ENCODE measurements around the gene MYT1. TPM values are rescaled to one million over a fixed set of nuclear protein-coding genes. Genes with fewer than 3 reads are reported as not detected.

MYT1 gene
- total RNA-seq, 1 experiment from 2014 or later, result 2.0 TPM

DNA sequence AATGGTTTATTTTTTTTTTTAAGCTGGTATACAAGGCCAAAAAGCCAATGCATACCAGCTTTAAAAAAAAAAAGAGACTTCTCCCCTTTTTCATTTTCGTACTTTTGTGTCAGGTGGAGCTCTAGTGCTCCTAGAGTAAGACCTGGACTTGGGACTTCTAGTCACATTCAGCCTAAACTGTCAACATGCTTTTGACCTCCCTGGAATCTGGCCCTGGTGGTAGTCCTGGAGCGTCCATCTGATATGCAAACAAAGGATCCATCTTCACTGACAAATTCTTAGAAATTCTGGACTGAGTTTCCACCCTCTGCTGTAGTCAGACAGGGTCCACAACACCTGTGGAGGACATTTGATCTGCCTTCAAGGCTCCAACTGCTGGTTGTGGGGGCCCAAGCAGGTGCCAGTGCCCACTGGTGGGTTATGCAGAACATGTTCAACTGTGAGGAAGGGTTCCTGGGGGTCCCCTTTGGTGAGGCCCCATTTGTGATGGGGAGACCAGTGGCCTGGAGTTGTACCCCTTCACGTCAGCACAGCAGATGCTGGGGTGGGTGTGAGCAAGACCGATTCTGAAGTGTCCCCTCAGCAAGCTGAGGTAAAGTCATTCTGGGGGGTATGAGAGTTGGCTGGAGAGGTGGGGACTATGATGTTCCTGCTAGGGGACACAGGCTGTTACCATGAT lies 78.7 kb downstream of the MYT1 start:
- peaks cover 2% of the 10 kb centered on the region; the same call in 1 of the 2 replicates for H3K36me3 Mint-ChIP-seq

DNA sequence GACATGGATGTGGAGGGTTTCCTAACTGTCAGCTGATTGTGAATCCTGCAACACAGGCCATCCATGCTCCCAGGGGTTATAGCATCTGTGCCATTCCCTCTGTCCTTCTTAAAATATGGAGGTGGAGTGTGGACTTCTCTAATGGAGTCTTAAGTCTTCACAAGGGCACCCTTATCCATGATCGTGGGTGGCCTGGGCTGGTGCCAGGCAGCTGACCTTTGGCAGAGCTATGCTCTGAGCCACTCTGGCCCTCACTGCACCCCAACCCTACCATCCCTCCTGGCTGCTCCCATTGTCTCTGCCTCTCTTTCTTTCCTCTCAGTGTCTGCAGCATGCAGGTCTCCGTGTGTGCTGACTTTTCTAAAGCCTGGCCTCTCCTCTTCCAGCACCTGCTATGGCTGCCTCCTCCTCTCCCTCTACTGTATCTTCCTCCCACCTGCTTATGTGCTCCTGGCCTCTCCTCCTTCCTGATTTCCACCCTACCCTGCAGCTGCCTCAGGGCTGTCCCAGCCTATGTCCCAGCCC lies 80.1 kb downstream of the MYT1 start:
- Mint-ChIP-seq H3K9me3 (peaks cover 5% of the 10 kb centered on the region), H3K4me3 (no peak overlapping the region), H3K36me3 (peaks cover 2% of the 10 kb centered on the region; the same call in 1 of the 2 replicates), H3K27me3 (ENCODE audit: low read depth) (peaks cover 3% of the 10 kb centered on the region; the same call in 1 of the 2 replicates), H3K4me1 (peaks cover 4% of the 10 kb centered on the region; the same call in 1 of the 2 replicates), H3K27ac (no peak overlapping the region)
- CTCF ChIA-PET, result interaction anchor here (2.2 kb wide), 1 partner anchor 21 kb away, joined by 8 read pairs; no protein-coding TSS in a partner anchor
- POLR2A ChIA-PET, result no interaction called here
- ATAC-seq, result no peak
- DNase-seq (ENCODE audit: low spot score), result no peak
- TF ChIP-seq ZNF263 (CRISPR knock-in tag; IDR thresholded peaks at IDR 0.05; ENCODE audit: low read depth) (no peak), FOXJ3 (CRISPR knock-in tag; IDR thresholded peaks at IDR 0.05; ENCODE audit: borderline replicate concordance) (no peak), MYBL2 (CRISPR knock-in tag; IDR thresholded peaks at IDR 0.05) (no peak), ELF4 (CRISPR knock-in tag; IDR thresholded peaks at IDR 0.05; ENCODE audit: low read depth) (no peak), JAZF1 (CRISPR knock-in tag; IDR thresholded peaks at IDR 0.05) (no peak), GABPB1 (CRISPR knock-in tag; IDR thresholded peaks at IDR 0.05) (no peak)
- TF ChIP-seq, protein P1, sequence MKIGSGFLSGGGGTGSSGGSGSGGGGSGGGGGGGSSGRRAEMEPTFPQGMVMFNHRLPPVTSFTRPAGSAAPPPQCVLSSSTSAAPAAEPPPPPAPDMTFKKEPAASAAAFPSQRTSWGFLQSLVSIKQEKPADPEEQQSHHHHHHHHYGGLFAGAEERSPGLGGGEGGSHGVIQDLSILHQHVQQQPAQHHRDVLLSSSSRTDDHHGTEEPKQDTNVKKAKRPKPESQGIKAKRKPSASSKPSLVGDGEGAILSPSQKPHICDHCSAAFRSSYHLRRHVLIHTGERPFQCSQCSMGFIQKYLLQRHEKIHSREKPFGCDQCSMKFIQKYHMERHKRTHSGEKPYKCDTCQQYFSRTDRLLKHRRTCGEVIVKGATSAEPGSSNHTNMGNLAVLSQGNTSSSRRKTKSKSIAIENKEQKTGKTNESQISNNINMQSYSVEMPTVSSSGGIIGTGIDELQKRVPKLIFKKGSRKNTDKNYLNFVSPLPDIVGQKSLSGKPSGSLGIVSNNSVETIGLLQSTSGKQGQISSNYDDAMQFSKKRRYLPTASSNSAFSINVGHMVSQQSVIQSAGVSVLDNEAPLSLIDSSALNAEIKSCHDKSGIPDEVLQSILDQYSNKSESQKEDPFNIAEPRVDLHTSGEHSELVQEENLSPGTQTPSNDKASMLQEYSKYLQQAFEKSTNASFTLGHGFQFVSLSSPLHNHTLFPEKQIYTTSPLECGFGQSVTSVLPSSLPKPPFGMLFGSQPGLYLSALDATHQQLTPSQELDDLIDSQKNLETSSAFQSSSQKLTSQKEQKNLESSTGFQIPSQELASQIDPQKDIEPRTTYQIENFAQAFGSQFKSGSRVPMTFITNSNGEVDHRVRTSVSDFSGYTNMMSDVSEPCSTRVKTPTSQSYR (CRISPR knock-in tag; IDR thresholded peaks at IDR 0.05), result no peak
- TF ChIP-seq, protein P2, sequence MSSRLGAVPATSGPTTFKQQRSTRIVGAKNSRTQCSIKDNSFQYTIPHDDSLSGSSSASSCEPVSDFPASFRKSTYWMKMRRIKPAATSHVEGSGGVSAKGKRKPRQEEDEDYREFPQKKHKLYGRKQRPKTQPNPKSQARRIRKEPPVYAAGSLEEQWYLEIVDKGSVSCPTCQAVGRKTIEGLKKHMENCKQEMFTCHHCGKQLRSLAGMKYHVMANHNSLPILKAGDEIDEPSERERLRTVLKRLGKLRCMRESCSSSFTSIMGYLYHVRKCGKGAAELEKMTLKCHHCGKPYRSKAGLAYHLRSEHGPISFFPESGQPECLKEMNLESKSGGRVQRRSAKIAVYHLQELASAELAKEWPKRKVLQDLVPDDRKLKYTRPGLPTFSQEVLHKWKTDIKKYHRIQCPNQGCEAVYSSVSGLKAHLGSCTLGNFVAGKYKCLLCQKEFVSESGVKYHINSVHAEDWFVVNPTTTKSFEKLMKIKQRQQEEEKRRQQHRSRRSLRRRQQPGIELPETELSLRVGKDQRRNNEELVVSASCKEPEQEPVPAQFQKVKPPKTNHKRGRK (CRISPR knock-in tag; IDR thresholded peaks at IDR 0.05; ENCODE audit: borderline replicate concordance), result no peak
- TF ChIP-seq, protein P3, sequence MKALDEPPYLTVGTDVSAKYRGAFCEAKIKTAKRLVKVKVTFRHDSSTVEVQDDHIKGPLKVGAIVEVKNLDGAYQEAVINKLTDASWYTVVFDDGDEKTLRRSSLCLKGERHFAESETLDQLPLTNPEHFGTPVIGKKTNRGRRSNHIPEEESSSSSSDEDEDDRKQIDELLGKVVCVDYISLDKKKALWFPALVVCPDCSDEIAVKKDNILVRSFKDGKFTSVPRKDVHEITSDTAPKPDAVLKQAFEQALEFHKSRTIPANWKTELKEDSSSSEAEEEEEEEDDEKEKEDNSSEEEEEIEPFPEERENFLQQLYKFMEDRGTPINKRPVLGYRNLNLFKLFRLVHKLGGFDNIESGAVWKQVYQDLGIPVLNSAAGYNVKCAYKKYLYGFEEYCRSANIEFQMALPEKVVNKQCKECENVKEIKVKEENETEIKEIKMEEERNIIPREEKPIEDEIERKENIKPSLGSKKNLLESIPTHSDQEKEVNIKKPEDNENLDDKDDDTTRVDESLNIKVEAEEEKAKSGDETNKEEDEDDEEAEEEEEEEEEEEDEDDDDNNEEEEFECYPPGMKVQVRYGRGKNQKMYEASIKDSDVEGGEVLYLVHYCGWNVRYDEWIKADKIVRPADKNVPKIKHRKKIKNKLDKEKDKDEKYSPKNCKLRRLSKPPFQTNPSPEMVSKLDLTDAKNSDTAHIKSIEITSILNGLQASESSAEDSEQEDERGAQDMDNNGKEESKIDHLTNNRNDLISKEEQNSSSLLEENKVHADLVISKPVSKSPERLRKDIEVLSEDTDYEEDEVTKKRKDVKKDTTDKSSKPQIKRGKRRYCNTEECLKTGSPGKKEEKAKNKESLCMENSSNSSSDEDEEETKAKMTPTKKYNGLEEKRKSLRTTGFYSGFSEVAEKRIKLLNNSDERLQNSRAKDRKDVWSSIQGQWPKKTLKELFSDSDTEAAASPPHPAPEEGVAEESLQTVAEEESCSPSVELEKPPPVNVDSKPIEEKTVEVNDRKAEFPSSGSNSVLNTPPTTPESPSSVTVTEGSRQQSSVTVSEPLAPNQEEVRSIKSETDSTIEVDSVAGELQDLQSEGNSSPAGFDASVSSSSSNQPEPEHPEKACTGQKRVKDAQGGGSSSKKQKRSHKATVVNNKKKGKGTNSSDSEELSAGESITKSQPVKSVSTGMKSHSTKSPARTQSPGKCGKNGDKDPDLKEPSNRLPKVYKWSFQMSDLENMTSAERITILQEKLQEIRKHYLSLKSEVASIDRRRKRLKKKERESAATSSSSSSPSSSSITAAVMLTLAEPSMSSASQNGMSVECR (CRISPR knock-in tag; IDR thresholded peaks at IDR 0.05; ENCODE audit: borderline replicate concordance), result no peak
- TF ChIP-seq, protein P4, sequence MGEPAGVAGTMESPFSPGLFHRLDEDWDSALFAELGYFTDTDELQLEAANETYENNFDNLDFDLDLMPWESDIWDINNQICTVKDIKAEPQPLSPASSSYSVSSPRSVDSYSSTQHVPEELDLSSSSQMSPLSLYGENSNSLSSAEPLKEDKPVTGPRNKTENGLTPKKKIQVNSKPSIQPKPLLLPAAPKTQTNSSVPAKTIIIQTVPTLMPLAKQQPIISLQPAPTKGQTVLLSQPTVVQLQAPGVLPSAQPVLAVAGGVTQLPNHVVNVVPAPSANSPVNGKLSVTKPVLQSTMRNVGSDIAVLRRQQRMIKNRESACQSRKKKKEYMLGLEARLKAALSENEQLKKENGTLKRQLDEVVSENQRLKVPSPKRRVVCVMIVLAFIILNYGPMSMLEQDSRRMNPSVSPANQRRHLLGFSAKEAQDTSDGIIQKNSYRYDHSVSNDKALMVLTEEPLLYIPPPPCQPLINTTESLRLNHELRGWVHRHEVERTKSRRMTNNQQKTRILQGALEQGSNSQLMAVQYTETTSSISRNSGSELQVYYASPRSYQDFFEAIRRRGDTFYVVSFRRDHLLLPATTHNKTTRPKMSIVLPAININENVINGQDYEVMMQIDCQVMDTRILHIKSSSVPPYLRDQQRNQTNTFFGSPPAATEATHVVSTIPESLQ (CRISPR knock-in tag; IDR thresholded peaks at IDR 0.05), result no peak
- TF ChIP-seq, protein P5, sequence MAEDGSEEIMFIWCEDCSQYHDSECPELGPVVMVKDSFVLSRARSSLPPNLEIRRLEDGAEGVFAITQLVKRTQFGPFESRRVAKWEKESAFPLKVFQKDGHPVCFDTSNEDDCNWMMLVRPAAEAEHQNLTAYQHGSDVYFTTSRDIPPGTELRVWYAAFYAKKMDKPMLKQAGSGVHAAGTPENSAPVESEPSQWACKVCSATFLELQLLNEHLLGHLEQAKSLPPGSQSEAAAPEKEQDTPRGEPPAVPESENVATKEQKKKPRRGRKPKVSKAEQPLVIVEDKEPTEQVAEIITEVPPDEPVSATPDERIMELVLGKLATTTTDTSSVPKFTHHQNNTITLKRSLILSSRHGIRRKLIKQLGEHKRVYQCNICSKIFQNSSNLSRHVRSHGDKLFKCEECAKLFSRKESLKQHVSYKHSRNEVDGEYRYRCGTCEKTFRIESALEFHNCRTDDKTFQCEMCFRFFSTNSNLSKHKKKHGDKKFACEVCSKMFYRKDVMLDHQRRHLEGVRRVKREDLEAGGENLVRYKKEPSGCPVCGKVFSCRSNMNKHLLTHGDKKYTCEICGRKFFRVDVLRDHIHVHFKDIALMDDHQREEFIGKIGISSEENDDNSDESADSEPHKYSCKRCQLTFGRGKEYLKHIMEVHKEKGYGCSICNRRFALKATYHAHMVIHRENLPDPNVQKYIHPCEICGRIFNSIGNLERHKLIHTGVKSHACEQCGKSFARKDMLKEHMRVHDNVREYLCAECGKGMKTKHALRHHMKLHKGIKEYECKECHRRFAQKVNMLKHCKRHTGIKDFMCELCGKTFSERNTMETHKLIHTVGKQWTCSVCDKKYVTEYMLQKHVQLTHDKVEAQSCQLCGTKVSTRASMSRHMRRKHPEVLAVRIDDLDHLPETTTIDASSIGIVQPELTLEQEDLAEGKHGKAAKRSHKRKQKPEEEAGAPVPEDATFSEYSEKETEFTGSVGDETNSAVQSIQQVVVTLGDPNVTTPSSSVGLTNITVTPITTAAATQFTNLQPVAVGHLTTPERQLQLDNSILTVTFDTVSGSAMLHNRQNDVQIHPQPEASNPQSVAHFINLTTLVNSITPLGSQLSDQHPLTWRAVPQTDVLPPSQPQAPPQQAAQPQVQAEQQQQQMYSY (CRISPR knock-in tag; IDR thresholded peaks at IDR 0.05), result no peak

More for the DNA sequence above, 78.7 kb downstream of the MYT1 start:
- ChIA-PET POLR2A (no interaction called here), CTCF (interaction anchor here (0.6 to 2.2 kb wide), 3 partner anchors 19 to 160 kb away, joined by 3 to 8 read pairs (median 4); no protein-coding TSS in a partner anchor)
- H3K4me3 Mint-ChIP-seq, result no peak overlapping the region
- no peak overlapping the region for H3K27ac Mint-ChIP-seq
- DNase-seq (ENCODE audit: low spot score) (no peak), ATAC-seq (no peak)
- peaks cover 4% of the 10 kb centered on the region; the same call in 1 of the 2 replicates for H3K4me1 Mint-ChIP-seq
- peaks cover 5% of the 10 kb centered on the region for H3K9me3 Mint-ChIP-seq
- TF ChIP-seq, protein P6, sequence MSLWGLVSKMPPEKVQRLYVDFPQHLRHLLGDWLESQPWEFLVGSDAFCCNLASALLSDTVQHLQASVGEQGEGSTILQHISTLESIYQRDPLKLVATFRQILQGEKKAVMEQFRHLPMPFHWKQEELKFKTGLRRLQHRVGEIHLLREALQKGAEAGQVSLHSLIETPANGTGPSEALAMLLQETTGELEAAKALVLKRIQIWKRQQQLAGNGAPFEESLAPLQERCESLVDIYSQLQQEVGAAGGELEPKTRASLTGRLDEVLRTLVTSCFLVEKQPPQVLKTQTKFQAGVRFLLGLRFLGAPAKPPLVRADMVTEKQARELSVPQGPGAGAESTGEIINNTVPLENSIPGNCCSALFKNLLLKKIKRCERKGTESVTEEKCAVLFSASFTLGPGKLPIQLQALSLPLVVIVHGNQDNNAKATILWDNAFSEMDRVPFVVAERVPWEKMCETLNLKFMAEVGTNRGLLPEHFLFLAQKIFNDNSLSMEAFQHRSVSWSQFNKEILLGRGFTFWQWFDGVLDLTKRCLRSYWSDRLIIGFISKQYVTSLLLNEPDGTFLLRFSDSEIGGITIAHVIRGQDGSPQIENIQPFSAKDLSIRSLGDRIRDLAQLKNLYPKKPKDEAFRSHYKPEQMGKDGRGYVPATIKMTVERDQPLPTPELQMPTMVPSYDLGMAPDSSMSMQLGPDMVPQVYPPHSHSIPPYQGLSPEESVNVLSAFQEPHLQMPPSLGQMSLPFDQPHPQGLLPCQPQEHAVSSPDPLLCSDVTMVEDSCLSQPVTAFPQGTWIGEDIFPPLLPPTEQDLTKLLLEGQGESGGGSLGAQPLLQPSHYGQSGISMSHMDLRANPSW (CRISPR knock-in tag; conservative IDR thresholded peaks at IDR 0.05; ENCODE audit: low read depth), result no peak
- TF ChIP-seq SMAD4 (CRISPR knock-in tag; IDR thresholded peaks at IDR 0.05) (no peak), ZBTB21 (CRISPR knock-in tag; IDR thresholded peaks at IDR 0.05; ENCODE audit: borderline replicate concordance) (no peak), TEAD4 (CRISPR knock-in tag; IDR thresholded peaks at IDR 0.05) (no peak), GABPB1 (CRISPR knock-in tag; IDR thresholded peaks at IDR 0.05) (0 out of 2 replicates have a peak, but pooled peaks have one; percentile 10), FOXK1 (CRISPR knock-in tag; IDR thresholded peaks at IDR 0.05) (no peak)
- peaks cover 6% of the 10 kb centered on the region; the same call in 1 of the 2 replicates for H3K27me3 Mint-ChIP-seq (ENCODE audit: low read depth)
